Measurements from ENCODE around the gene UBE2M. TPM values are rescaled to one million over a fixed set of nuclear protein-coding genes. Genes with fewer than 3 reads are reported as not detected.

The UBE2M gene
- total and polyA plus RNA-seq, 2 experiments from 2014 or later = 54.4 to 111 TPM

DNA sequence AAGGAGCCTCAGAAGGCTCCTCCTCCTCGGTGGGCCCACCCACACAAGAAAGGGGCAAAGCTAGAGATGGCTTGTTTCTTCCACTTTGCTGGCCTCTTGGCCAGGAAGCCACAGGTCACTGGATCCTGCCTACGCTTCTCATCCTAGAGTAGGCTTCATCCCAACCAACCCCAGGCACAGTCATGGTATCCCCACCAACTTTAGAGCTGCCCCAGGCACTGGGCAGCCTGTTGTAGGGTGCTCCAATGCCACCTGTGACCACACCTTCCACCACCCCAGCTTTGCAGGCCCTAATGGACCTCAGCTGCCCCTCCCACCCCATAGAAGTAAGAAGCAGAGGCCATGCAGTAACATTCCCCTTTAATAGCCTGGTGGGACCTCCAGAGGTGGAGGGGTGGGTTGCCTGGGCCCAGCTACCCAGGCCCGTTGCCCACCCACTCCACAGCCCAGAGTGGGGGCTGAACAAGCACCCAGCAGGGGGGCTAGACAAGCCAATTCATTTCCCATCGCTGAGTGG, 3.0 kb downstream of the UBE2M start:
- DNase-seq (ENCODE audit: low spot score) = no peak
- TF ChIP-seq EZH2phosphoT487 (IDR thresholded peaks at IDR 0.05; ENCODE audit: low read depth, severe bottlenecking, unreplicated experiment) (no peak), EZH2 (IDR thresholded peaks at IDR 0.05; ENCODE audit: borderline replicate concordance) (no peak)
- TF ChIP-seq, protein P1, sequence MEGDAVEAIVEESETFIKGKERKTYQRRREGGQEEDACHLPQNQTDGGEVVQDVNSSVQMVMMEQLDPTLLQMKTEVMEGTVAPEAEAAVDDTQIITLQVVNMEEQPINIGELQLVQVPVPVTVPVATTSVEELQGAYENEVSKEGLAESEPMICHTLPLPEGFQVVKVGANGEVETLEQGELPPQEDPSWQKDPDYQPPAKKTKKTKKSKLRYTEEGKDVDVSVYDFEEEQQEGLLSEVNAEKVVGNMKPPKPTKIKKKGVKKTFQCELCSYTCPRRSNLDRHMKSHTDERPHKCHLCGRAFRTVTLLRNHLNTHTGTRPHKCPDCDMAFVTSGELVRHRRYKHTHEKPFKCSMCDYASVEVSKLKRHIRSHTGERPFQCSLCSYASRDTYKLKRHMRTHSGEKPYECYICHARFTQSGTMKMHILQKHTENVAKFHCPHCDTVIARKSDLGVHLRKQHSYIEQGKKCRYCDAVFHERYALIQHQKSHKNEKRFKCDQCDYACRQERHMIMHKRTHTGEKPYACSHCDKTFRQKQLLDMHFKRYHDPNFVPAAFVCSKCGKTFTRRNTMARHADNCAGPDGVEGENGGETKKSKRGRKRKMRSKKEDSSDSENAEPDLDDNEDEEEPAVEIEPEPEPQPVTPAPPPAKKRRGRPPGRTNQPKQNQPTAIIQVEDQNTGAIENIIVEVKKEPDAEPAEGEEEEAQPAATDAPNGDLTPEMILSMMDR (IDR thresholded peaks at IDR 0.05; ENCODE audit: poor library complexity) = no peak
- no peaks in the 10 kb centered on the region for H3K9me3 ChIP-seq (ENCODE audit: low read depth)
- peaks cover 27% of the 10 kb centered on the region for H3K4me1 ChIP-seq (ENCODE audit: insufficient read depth)
- H3K27me3 ChIP-seq = no peaks in the 10 kb centered on the region
- no peaks in the 10 kb centered on the region for H3K36me3 ChIP-seq (replicated peaks; ENCODE audit: insufficient read depth, low read depth)
- H3K79me2 ChIP-seq = peaks cover 55% of the 10 kb centered on the region
- peaks cover 3% of the 10 kb centered on the region for H4K20me1 ChIP-seq (ENCODE audit: insufficient read depth, poor library complexity, severe bottlenecking)
- peak overlapping the region; percentile 95 for H3K27ac ChIP-seq
- H3K4me2 ChIP-seq = peak overlapping the region; percentile 93
- H2AFZ ChIP-seq = no peak overlapping the region
- no peak overlapping the region for H3K4me3 ChIP-seq
- WGBS (ENCODE audit: low lambda C conversion rate, missing lambda C conversion rate) = 68% methylated on average over 3 of the region's 4 CpGs
- H3K9me2 ChIP-seq (replicated peaks; ENCODE audit: insufficient read depth) = no peaks in the 10 kb centered on the region

DNA sequence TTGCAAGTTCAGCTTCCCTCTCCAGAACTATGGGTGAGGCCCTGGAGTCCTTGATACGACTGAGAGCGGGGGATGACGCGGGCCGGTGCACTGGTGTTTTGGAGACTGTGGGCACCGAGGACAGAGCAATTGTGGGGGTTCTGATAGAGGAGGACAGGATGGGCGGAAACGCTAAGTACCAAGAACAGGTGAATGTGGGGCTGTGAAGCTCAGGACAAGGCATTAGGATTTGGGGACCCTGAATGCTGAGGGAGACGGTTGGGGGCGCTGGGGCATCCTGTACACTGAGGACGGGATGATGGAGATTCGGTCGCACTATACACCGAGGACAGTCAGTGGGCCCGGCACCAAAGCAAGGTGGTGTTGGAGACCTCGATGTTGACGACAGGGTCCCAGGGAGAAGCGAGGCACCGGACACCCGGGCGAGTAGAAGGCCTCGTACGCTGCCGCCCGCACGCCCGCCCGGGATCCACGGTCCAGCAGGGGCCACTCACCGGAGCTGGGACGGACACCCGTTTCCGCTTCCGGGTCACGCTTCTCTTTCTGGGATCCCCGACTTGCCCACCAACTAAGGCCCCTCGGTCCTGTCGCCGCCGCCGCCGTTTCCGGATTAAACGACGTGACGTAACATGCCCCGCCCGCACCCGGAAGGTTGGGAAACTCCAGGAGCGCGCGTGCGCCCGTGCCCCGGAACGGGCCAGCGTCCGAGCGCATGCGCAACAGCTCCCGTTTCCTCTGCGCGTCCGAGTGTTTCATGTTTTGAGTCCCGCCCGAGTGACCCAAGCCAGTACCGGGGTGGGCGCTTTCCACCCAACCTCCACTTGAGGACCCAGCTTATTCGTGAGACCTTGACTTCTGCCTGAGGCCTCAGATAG, 3.7 kb downstream of the UBE2M start, which contains the start of gene CHMP2A:
Gene CHMP2A (minus strand): TSS at position 612 of the 875 bp plus-strand sequence. CDS start 893 bp downstream, outside the sequence.
- Histone ChIP-seq H3K9me2 (replicated peaks; ENCODE audit: insufficient read depth) (no peaks in the 10 kb centered on the region), H3K4me2 (peak within 1 kb of the TSS; percentile 94), H3K4me1 (ENCODE audit: insufficient read depth) (peaks cover 20% of the 10 kb centered on the region), H3K4me3 (peak within 1 kb of the TSS; percentile 50), H3K27me3 (no peaks in the 10 kb centered on the region), H3K79me2 (peaks cover 48% of the 10 kb centered on the region), H3K9me3 (ENCODE audit: low read depth) (no peaks in the 10 kb centered on the region), H3K36me3 (replicated peaks; ENCODE audit: insufficient read depth, low read depth) (no peaks in the 10 kb centered on the region), H4K20me1 (ENCODE audit: insufficient read depth, poor library complexity, severe bottlenecking) (peaks cover 3% of the 10 kb centered on the region), H2AFZ (peak within 1 kb of the TSS; percentile 23), H3K27ac (peak within 1 kb of the TSS; percentile 95)
- DNase-seq (ENCODE audit: low spot score) = peak; percentile 99
- TF ChIP-seq EZH2phosphoT487 (IDR thresholded peaks at IDR 0.05; ENCODE audit: low read depth, severe bottlenecking, unreplicated experiment) (no peak), EZH2 (IDR thresholded peaks at IDR 0.05; ENCODE audit: borderline replicate concordance) (no peak)
- TF ChIP-seq, protein P1 (IDR thresholded peaks at IDR 0.05; ENCODE audit: poor library complexity) = no peak
- WGBS (ENCODE audit: low lambda C conversion rate, missing lambda C conversion rate) = 2% methylated on average over 68 of the region's 69 CpGs

DNA sequence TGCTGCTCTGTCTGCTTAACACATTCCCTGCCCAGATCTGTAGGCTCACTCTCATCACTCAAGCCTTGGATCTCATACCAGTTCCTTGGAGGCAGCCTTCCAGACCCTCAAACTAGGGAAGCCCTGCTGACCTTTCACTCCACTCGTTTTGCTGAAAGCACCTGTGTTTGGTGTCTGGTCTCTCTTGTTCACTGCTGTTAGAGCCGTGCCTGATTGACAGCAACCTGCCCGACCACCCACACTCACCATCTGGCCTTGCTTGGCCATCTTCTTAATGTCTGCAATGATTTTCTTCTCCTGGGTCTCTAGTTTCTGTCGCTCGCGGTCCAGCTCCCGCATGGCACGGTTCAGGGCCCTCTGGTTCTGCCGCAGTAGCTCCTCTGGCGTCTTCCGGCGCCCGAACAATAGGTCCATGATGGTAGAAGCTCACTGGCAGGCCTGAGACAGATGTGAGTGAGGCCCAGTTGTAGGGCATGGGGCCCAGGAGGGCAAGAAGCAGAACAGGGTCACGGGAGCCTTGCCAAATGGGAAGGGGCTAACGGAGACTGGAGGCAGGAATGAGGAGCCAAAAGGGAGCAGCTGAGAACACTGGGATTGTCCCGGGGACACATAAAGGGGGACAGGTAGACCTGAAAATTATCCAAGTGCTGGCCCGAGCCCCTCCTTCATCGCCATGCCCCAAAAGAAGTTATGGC, 4.5 kb downstream of the UBE2M start:
- Histone ChIP-seq H2AFZ (no peak overlapping the region), H3K9me2 (replicated peaks; ENCODE audit: insufficient read depth) (no peaks in the 10 kb centered on the region), H4K20me1 (ENCODE audit: insufficient read depth, poor library complexity, severe bottlenecking) (peaks cover 3% of the 10 kb centered on the region), H3K4me3 (peak overlapping the region; percentile 50), H3K36me3 (replicated peaks; ENCODE audit: insufficient read depth, low read depth) (peaks cover under 1% of the 10 kb centered on the region), H3K4me1 (ENCODE audit: insufficient read depth) (peaks cover 19% of the 10 kb centered on the region), H3K27ac (peak overlapping the region; percentile 95), H3K9me3 (ENCODE audit: low read depth) (no peaks in the 10 kb centered on the region), H3K79me2 (peaks cover 52% of the 10 kb centered on the region), H3K4me2 (peak overlapping the region; percentile 93), H3K27me3 (no peaks in the 10 kb centered on the region)
- WGBS (ENCODE audit: low lambda C conversion rate, missing lambda C conversion rate) = 73% methylated on average over 18 of the region's 18 CpGs
- peak; percentile 15 for DNase-seq (ENCODE audit: low spot score)
- TF ChIP-seq, protein P1 (IDR thresholded peaks at IDR 0.05; ENCODE audit: poor library complexity) = no peak
- TF ChIP-seq EZH2phosphoT487 (IDR thresholded peaks at IDR 0.05; ENCODE audit: low read depth, severe bottlenecking, unreplicated experiment) (no peak), EZH2 (IDR thresholded peaks at IDR 0.05; ENCODE audit: borderline replicate concordance) (no peak)

Measured in hepatocyte (in vitro differentiated cells).